HG03280 (cell line): Measurements from ENCODE around the gene TAP2.

Source experiments
- ATAC-seq: cut with Tn5 transposase; IDR thresholded peaks from one replicate; pipeline ENCODE4 v1.9.1; 2021; ENCODE audit warnings: mild to moderate bottlenecking, moderate library complexity; ENCODE audit not compliant: unreplicated experiment

The TAP2 gene

DNA sequence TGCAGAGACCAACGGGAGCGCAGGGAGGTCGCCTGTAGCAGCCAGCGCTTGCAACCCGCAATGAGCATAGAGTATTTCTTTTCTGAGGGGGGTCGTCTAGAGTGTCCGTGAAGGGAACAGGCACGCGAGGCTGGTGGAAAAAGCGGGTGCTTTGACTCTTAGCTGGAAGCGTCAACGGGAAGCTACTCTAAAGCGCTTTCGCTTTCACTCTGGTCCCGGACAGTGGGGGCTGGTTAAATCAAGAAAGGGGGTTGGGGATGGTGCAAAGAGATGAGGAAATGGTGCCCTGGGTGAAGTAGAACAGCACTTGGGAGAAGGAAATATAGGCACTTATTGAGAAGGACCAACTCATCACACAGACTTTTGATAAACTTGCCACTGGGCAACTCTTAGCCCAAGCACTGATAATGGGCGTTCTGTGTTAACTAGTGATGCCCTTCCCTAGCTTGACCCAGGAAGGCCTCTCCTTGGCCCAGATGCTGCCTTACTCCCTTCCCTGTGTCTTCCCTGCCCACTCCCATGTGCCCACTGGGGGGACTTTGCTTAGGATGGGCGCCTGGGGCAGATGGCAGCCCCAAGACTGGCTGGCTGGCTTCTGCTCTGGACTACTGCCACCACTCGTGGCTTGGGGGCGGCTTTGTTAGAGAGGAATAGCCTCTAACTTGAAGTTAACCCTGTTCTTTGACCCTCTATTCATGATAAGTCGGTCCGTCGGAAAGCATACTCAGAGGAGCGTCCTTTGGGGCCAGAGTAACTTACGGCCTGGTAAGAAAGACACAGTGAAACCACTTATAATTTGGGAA lies 16.0 kb upstream of the TAP2 start:
- peak; percentile 10 for ATAC-seq

DNA sequence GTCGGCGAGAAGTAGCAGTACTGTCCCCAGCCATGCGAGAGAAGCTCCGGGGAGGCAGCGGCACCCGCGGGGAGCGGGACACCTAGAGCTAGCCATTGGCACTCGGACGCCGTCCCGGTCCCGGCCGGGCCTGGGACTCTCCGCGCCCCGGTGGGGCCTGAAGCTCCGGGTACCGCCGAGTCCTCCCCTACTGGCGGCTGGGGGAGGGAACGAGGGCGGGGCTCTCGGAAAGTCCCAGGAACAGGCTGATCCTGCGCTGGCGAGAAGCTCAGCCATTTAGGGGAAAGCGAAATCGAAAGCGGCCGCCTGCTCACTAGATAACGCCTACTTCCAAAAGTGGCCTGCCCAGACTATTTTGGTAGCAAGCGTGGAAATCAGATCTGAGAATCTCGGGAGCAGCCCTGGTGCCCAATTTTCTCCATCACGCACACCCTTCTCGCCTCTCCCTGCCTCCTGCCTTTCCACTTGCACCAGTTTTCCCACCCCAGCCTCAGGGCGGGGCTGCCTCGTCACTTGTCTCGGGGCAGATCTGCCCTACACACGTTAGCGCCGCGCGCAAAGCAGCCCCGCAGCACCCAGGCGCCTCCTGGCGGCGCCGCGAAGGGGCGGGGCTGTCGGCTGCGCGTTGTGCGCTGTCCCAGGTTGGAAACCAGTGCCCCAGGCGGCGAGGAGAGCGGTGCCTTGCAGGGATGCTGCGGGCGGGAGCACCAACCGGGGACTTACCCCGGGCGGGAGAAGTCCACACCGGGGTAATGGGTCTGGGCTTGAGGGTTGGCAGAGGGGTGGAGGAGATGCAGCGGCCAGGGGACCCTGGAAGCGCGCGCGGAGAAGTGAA lies 15.2 kb upstream of the TAP2 start, which contains the start of the genes PSMB9 and TAP1:
Gene PSMB9, plus strand, starts transcription at position 652 of the 835 bp plus-strand sequence. Its CDS starts 38 bp downstream, at position 690.
Gene TAP1, minus strand, starts transcription at position 164 of the 835 bp plus-strand sequence. Its CDS starts 68 bp downstream, at position 96.
- ATAC-seq, result peak; percentile 85

GRCh38 chr6:32852844-32853540 lies 14.5 kb upstream of the TAP2 start:
- peak; percentile 17 for ATAC-seq

- no peak for ATAC-seq
These were observed 13.7 kb upstream of the TAP2 start for GRCh38 chr6:32852018-32852843.

GRCh38 chr6:32851025-32851424 lies 12.5 kb upstream of the TAP2 start:
- no peak for ATAC-seq

GRCh38 chr6:32849126-32849525 lies 10.6 kb upstream of the TAP2 start:
- no peak for ATAC-seq

DNA sequence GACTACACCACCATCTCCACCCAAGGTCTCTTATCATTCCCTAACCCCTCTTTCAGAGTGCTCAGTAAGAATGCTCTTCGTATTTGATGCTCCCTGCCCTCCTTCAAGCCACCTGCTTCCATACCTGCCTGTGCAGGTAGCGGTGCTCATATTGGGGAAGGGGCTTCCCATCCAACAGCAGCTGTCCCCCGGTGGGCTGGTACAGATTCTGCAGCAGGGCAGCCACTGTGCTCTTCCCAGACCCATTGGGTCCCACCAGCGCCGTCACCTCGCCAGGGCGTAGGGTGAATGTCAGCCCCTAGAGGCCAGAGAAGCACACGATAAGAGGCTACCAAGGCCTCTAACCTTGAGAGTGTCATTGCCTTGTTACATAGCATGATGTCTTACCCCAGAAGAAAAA lies 9.3 kb upstream of the TAP2 start:
- ATAC-seq, result no peak

DNA sequence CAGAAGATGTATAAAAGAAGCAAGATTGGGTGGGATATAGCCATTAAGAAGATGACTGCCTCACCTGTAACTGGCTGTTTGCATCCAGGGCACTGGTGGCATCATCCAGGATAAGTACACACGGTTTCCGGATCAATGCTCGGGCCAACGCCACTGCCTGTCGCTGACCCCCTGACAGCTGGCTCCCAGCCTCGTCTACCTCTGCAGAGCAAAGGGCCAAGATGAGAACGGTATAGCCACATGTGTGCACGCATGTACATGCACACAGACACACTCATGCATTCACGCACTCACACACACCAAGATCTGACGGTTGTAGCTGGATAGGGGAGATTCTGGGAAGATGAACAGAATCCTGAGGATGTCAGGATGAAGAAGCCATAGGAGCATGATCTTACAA lies 8.5 kb upstream of the TAP2 start:
- no peak for ATAC-seq

GRCh38 chr6:32845384-32845884 lies 6.9 kb upstream of the TAP2 start:
- ATAC-seq, result no peak

- no peak for ATAC-seq
These were observed 6.4 kb upstream of the TAP2 start for GRCh38 chr6:32844839-32845383.

GRCh38 chr6:32843979-32844838 lies 5.7 kb upstream of the TAP2 start, which contains the start of gene PSMB8:
TSS of gene PSMB8 (minus strand) at chr6:32844047. CDS start at chr6:32843996, 51 bp downstream.
- ATAC-seq, result peak; percentile 70

DNA sequence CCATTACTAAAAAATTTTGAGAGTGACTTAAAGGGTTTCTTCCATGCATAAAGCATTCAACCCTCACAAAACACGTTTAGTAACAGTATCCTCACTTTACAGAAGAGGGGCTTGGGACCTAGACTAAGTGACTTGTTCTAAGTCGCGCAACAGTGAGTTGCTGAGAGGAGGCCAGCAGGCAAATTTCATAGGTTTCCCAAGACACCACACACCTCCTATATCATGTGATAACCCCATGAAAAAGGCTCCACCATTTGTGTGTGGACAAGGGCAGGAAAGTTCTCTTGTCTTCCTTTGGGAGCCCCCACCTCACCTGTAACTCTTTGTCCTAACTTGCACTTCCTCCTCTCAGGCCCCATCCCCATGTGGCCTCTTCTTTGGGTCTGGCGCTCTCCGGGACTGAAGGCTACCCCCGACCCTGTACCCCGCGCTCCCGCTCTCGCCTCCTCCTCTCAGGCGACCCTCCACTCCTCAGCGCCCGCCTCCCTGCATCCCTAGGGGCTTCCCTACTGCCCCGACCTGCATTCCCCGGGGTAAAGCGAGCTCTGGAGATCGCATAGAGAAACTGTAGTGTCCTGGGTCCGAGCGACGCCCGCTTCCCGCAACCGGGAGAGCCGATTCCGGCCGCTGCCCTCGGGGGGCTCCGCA lies 4.9 kb upstream of the TAP2 start:
- ATAC-seq, result no peak

DNA sequence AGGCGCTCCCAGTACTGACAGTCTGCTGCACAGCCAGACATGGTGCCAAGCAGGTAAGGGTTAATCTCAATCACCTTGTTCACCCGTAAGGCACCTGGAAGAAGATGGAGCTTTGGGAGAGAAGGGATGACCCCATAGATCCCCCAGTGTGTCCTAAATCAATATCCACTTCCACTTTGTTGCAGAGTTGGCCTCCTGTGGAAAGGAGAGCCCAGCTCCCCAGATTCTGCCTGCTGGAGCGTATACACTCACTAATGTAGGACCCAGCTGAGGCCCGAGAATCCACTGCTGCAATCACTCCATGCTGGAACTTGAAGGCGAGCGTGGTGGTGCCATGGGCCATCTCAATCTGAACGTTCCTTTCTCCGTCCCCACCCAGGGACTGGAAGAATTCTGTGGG lies 4.2 kb upstream of the TAP2 start:
- ATAC-seq, result no peak

DNA sequence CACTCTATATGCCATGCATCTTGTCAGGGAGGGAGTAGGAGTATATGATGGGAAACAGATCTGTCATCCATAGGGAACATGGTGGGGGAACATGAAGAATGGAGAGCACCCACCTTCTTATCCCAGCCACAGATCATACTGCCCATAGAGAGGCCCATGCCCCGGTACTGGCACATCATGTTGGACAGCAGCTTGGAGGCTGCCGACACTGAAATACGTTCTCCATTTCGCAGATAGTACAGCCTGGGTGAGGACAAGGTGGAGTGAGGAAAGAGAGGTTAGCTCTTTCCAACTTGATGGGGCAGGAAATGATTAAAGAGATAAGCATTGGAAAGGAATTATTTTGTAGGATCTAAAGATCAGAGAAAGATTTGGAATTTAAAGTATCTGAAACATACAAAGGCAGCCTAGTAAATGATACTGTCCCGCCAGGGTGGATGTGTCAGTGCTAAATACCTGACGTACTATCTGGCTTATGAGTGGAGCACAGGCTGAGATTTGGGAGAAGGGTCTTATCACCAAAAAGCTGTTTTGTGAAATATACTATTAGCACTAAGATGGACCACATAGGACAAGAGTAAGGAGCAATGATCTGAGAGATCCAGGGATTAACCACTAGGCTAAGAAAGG lies 3.6 kb upstream of the TAP2 start:
- ATAC-seq, result no peak

- ATAC-seq, result no peak
These were observed 2.2 kb upstream of the TAP2 start for GRCh38 chr6:32840604-32841246.

DNA sequence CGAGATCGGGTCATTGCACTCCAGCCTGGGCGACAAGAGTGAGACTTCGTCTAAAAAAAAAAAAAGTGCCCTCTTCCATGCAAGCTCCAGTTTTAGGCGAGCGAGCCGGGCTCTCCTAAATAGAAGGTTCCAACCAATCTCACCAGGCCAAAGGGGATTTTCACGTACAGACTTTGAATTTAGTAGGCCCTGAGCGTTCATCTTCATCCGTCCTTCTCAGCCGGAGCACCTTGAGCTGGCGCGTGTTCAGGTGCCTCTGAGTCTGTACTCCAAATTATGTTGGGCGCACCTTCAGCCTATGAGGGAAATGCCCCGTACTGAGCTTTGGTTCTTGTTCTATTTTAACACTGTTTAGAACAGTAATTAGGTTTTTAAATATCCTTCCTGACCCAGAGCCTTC lies 817 bp upstream of the TAP2 start:
- no peak for ATAC-seq

GRCh38 chr6:32837651-32838113 lies 857 bp downstream of the TAP2 start:
- no peak for ATAC-seq
